GM13976 (cell line): Measurements from ENCODE around the gene PARL.

Source experiments
- DNase-seq: peaks from one replicate; pipeline ENCODE4 v3.0.0; 2012; ENCODE audit warnings: low spot score
- in situ Hi-C: fragments of 300-500 bp; cut with MboI; formaldehyde crosslinking; loops from one replicate; pipeline ENCODE4 v1.12.0; 2022; ENCODE audit warnings: low sequenced_read_pairs, mixed read lengths, inconsistent platforms; ENCODE audit not compliant: unreplicated experiment
- TF ChIP-seq, protein P1 (sequence below): IDR thresholded peaks from 2 replicates; pipeline ENCODE4 v1.5.1; 2012; ENCODE audit warnings: borderline replicate concordance, mild to moderate bottlenecking; ENCODE audit not compliant: insufficient read depth; ENCODE audit errors: extremely low read depth, missing control alignments, control extremely low read depth

Gene PARL

DNA sequence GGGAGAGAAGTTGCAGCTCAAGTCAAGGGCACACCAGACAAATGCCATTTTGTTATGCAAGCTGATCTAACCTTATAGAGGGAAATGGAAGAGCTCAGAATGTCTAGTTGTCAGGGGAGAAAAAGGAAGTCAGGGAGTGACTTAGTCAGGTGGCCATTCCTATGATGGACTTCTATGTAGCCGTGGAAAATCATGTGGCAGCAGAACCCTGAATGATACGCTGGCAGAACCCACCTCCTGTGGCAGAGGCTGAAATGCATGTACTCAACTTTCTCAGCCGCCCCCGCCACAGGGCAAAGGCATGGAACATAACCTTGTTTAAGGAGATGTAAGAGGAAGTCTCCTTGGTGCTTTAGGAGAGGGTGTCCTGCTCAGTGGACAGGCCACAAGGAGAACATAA lies 37.7 kb upstream of the PARL start:
- DNase-seq, result no peak
- TF ChIP-seq, protein P1, sequence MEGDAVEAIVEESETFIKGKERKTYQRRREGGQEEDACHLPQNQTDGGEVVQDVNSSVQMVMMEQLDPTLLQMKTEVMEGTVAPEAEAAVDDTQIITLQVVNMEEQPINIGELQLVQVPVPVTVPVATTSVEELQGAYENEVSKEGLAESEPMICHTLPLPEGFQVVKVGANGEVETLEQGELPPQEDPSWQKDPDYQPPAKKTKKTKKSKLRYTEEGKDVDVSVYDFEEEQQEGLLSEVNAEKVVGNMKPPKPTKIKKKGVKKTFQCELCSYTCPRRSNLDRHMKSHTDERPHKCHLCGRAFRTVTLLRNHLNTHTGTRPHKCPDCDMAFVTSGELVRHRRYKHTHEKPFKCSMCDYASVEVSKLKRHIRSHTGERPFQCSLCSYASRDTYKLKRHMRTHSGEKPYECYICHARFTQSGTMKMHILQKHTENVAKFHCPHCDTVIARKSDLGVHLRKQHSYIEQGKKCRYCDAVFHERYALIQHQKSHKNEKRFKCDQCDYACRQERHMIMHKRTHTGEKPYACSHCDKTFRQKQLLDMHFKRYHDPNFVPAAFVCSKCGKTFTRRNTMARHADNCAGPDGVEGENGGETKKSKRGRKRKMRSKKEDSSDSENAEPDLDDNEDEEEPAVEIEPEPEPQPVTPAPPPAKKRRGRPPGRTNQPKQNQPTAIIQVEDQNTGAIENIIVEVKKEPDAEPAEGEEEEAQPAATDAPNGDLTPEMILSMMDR, result no peak
- in situ Hi-C loops, result no loop called here

DNA sequence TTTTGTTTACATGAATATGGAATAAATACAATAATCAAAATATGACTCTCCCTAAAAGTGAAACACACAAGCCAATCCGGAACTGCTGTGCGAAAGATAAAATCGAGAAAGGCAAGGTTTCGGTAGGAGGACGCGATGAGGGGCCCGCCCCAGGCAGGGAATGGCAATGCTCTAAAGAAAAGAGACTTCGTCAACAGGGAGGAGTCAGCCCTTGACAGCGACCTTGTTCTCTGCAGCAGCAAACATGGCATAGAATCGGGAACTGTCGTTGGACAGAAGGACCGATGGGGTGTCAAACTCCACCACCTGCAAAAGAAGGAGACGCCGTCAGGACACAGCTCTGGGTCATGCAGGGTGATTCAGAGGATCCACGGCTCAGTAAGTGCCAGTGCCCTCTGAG lies 36.4 kb upstream of the PARL start:
- no peak for DNase-seq
- in situ Hi-C loops, result no loop called here
- TF ChIP-seq, protein P1, result no peak

DNA sequence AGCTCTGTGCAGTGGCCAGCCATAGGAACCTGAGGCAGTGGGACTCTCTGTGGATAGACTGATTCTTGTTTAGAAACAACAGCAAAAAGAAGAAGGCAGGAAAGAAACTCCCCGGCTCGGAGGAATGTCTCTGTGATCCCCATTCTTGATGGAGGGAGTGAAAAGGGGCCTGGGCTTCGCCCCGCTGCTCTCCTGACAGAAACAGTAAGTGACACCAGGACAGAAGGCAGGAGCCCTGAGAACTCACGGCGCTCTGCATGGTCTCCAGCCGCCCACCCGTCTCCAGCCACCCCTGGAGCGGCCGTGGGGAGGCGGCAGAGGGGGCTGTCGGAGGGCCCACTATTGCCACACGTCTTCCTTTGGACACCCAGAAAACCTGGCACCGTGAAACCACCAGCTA lies 35.7 kb upstream of the PARL start:
- TF ChIP-seq, protein P1, result no peak
- no peak for DNase-seq
- in situ Hi-C loops, result no loop called here

DNA sequence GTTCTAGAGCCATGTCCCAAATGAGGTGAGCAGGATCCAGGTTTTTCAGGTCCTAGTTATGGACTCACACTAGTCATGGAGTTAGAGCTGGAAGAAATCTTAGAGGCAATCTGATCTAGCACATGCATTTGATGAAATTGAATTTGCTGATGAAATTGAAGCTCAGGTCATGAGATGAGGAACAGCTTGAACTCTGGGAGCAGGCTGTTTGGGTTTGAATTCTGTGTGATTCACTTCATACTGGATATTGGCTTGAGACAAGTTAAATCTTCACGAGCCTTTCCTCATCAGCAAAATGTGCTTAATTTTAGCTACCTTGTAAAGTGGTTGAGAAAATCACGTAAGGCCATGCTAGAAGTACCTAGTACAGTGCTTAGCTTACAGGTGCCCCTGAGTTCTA lies 33.5 kb upstream of the PARL start:
- DNase-seq, result no peak
- in situ Hi-C loops, result no loop called here
- TF ChIP-seq, protein P1, result no peak

DNA sequence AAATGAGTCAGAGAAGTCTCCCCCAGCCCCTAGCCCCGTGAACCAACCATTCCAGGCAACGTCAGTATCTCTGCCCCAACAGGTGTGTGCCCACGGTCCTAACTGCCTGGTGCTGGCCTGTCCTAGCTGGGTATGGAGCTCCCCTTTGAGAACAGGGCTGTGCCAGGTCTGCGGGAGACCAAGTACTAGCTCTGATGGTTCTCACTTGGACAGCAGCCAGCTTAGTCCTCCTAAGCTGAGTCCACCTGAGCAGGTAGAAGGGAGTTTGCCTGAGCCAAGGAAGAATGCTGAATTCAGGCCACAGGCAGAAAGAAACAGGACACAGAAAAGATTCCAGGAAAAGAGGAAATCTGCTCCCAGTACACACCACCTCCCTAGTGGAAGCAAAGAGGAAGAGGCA lies 33.1 kb upstream of the PARL start:
- TF ChIP-seq, protein P1, result no peak
- in situ Hi-C loops, result no loop called here

DNA sequence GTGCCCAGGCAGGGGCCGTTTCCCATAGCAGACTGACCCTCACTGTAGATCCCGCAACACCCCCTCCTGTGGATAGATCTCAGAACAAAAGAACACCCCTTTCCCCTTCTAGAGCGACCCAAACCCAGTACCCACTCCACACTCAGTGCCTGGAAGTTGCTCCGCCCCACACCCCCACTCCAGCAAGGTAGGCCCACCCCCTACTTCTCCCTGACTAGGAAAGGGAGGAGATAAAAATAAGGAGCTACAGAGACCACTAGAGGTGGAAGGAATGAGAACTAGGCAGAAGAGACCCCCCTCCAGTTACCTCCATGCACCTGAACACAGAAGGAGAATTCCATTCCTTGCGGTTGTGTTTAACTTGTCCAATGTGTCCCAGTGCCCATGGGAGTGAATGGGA lies 30.2 kb upstream of the PARL start:
- in situ Hi-C loops, result no loop called here
- no peak for DNase-seq

More for the DNA sequence above, 33.1 kb upstream of the PARL start:
- DNase-seq, result no peak

DNA sequence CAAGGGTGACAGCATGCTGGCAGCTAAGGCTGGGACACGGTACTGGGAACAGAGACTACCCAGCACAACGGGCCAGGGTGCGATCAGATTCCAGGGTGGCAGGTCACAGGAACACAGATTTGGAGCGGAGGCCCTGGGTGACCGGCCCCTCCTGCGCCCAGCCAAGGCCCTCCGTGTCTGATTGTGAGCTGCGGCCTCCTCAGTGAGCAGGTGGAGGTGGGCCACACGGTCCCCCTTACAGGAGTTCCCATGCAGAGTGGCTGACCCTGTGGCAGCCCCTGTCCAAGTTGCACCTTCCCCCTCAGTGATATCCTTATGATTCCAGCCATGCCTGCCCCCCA lies 28.9 kb upstream of the PARL start:
- in situ Hi-C loops, result no loop called here
- TF ChIP-seq, protein P1, result no peak
- no peak for DNase-seq

More for the DNA sequence above, 30.2 kb upstream of the PARL start:
- TF ChIP-seq, protein P1, result no peak
